ENCODE results near the gene NOS3. TPM values are rescaled to one million over a fixed set of nuclear protein-coding genes. Genes with fewer than 3 reads are reported as not detected.
A peak's percentile ranks its signal among the peaks of the same experiment; 100 is the strongest.

Gene NOS3
- total and polyA plus RNA-seq, 9 of the 15 experiments (the other 6 are each of a cell fraction or from before 2014, with no cell fraction given): 1.1 to 121 (median 23.6) TPM

GRCh38 chr7:150945171-150945852 is 45.5 kb upstream of the NOS3 start:
- ATAC-seq: no peak; the same call in 2 of the 3 replicates
- Histone ChIP-seq H4K20me1 (replicated peaks; ENCODE audit: control insufficient read depth, insufficient read depth, low read length) (peaks cover 8% of the 10 kb centered on the region; the same call in 1 of the 2 replicates), H3K9me1 (ENCODE audit: control insufficient read depth, insufficient read depth, low read length) (peaks cover 5% of the 10 kb centered on the region), H3K27ac (ENCODE audit: extremely low read depth, low read depth, low read length) (0 out of 3 replicates have a peak overlapping the region, but pooled peaks have one; percentile 32), H3K4me1 (replicated peaks in 1 of 2; ENCODE audit: control insufficient read depth in 2 of 2, insufficient read depth in 2 of 2, low read length in 2 of 2) (peaks cover 32 to 85% of the 10 kb centered on the region in 2 experiments), H3K4me3 (no peak overlapping the region), H3K9me3 (replicated peaks; ENCODE audit: control insufficient read depth, insufficient read depth, low read depth, low read length) (no peaks in the 10 kb centered on the region), H3K27me3 (ENCODE audit: control insufficient read depth in 2 of 2, insufficient read depth in 2 of 2, low read length in 2 of 2) (no peaks in the 10 kb centered on the region), H2AFZ (ENCODE audit: low read depth, low read length) (no peak overlapping the region), H3K4me2 (ENCODE audit: insufficient read depth, low read length) (no peak overlapping the region), H3K9ac (ENCODE audit: insufficient read depth in 1 of 2, low read depth in 2 of 2, low read length in 2 of 2) (peak overlapping the region in 1 of 2 experiments; percentile 82; a peak in 2 of 4 replicates), H3K79me2 (ENCODE audit: control insufficient read depth, insufficient read depth, low read length) (peaks cover 24% of the 10 kb centered on the region), H3K36me3 (ENCODE audit: control insufficient read depth, insufficient read depth, low read length) (peaks cover 65% of the 10 kb centered on the region)
- CTCF ChIA-PET (ENCODE audit: low intra/inter-chr PET ratio): no interaction called here
- FAIRE-seq: no peak
- TSS peak; percentile 27 for BruUV-seq (replicated peaks)
- POLR2A ChIA-PET: interaction anchor here (0.8 to 3.8 kb wide), 5 partner anchors 9 to 24 kb away, joined by 3 to 19 read pairs (median 6); no protein-coding TSS in a partner anchor
- in situ Hi-C loops (cut with MboI): no loop called here
- WGBS (ENCODE audit: insufficient coverage, low coverage, missing lambda C conversion rate): 65% methylated on average over 19 of the region's 19 CpGs
- intact Hi-C loops (cut with micrococcal nuclease): no loop called here
- DNase-seq (ENCODE audit: extremely low read depth in 1 of 4, low spot score in 3 of 4): no peak
- TF ChIP-seq ARID2 (IDR thresholded peaks at IDR 0.05) (no peak), PCBP2 (IDR thresholded peaks at IDR 0.05; ENCODE audit: low read depth, low read length, poor library complexity, severe bottlenecking) (no peak), RBFOX2 (IDR thresholded peaks at IDR 0.05; ENCODE audit: low read depth, low read length) (peak; percentile 61), SRSF7 (optimal IDR thresholded peaks at IDR 0.05; ENCODE audit: low read depth, low read length) (no peak), DLX4 (CRISPR knock-in tag; IDR thresholded peaks at IDR 0.05) (no peak), FOXM1 (IDR thresholded peaks at IDR 0.05; ENCODE audit: low read depth) (no peak), FOXM1 (CRISPR knock-in tag; IDR thresholded peaks at IDR 0.05; ENCODE audit: low read depth) (no peak), HNRNPUL1 (IDR thresholded peaks at IDR 0.05; ENCODE audit: low read length) (no peak), AFF4 (CRISPR knock-in tag; IDR thresholded peaks at IDR 0.05) (no peak), HOMEZ (CRISPR knock-in tag; IDR thresholded peaks at IDR 0.05) (no peak), CBFB (CRISPR knock-in tag; IDR thresholded peaks at IDR 0.05) (no peak), DACH1 (IDR thresholded peaks at IDR 0.05; ENCODE audit: partially characterized antibody) (peak; percentile 2), ZNF76 (CRISPR knock-in tag; IDR thresholded peaks at IDR 0.05; ENCODE audit: borderline replicate concordance) (no peak)
- TF ChIP-seq, protein P1, sequence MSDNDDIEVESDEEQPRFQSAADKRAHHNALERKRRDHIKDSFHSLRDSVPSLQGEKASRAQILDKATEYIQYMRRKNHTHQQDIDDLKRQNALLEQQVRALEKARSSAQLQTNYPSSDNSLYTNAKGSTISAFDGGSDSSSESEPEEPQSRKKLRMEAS (CRISPR knock-in tag; IDR thresholded peaks at IDR 0.05): no peak

All from K562 (cell line).